Sigmoid colon (tissue), 3 donors: ENCODE results near the gene MOG.

Experiments used
- CTCF ChIP-seq, 4 experiments: fragments of 450-650 bp in 3 of 4; fragments of 200-600 bp in 1 of 4; IDR thresholded peaks; one replicate each; pipeline ENCODE4 v1.5.1; 2016 to 2019; ENCODE audit warnings: antibody characterized with exemption in 4 of 4, mild to moderate bottlenecking in 3 of 4, moderate library complexity in 2 of 4
- POLR2A ChIP-seq, 2 donors: fragments of 450-650 bp; IDR thresholded peaks; one replicate each; pipeline ENCODE4 v1.6.1; 2016; ENCODE audit warnings: antibody characterized with exemption in 2 of 2, mild to moderate bottlenecking in 2 of 2, moderate library complexity in 2 of 2

DNA sequence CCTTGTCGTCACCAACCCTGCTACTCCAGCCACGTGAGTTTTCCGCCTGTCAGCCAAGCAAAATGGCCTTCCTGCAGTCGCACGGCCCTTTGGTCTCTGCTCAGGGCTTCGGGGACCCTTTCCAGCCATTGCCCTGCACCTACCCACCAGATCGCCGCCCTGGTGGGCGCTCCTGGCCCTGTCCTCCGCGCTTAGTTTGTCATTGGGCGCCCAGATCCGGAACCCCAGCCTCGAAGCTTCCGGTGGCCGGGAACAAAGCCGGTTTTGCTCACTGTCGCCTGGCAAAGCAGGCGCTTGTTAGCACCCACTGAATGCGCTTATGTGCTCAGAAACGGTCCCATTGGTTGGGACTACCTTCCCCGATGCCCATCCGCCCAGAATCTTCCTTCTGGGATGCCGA, 23.5 kb downstream of the MOG start:
- TF ChIP-seq POLR2A (IDR thresholded peaks at IDR 0.05) (no peak), CTCF (IDR thresholded peaks at IDR 0.05) (no peak)
